AG04450 (cell line): Measurements from ENCODE around the gene LLGL2. TPM values are rescaled to one million over a fixed set of nuclear protein-coding genes. Genes with fewer than 3 reads are reported as not detected.

Source experiments
- CTCF ChIA-PET: fragments of 300-600, 350-600 bp; formaldehyde crosslinking; extraction: SDS; loops from one replicate; lab custom pipeline; 2022; ENCODE audit warnings: antibody characterized with exemption, inconsistent platforms; lab: Charles Lee
- POLR2A ChIA-PET: fragments of 350-600 bp; formaldehyde crosslinking; extraction: SDS; loops from one replicate; lab custom pipeline; 2021; ENCODE audit warnings: antibody characterized with exemption, inconsistent platforms; lab: Yijun Ruan, JAX
- DNase-seq: peaks from one replicate; pipeline ENCODE4 v3.0.0-alpha.2; 2011; ENCODE audit warnings: low read depth, low spot score
- H3K27ac ChIP-seq: one replicate; pipeline ENCODE4 v1.5.1; 2012; ENCODE audit warnings: low read depth, low read length, control low read depth
- H3K27me3 ChIP-seq: one replicate; pipeline ENCODE4 v1.6.0; 2012; ENCODE audit warnings: low read length; ENCODE audit not compliant: control insufficient read depth, insufficient read depth
- H3K4me3 ChIP-seq: 2 replicates; pipeline ENCODE4 v1.5.1; 2011; ENCODE audit warnings: mild to moderate bottlenecking, low read depth, low read length, control low read depth
- H3K9me3 ChIP-seq: 2 replicates; pipeline ENCODE4 v1.5.1; 2012; ENCODE audit warnings: low read length; ENCODE audit not compliant: control insufficient read depth, insufficient read depth
- polyA plus RNA-seq: library from polyadenylated mRNA; depleted of rRNA; stranded (reverse); fragments of >200 nt; gene quantifications from 2 replicates; pipeline ENCODE4 v1.2.3, GENCODE V29; 2011
- TF ChIP-seq, protein P1 (sequence below): IDR thresholded peaks from 2 replicates; pipeline ENCODE4 v1.5.1; 2011; ENCODE audit warnings: low read depth, low read length, control low read depth, inconsistent platforms

LLGL2 gene
- polyA plus RNA-seq, 1 experiment = 0.24 TPM

DNA sequence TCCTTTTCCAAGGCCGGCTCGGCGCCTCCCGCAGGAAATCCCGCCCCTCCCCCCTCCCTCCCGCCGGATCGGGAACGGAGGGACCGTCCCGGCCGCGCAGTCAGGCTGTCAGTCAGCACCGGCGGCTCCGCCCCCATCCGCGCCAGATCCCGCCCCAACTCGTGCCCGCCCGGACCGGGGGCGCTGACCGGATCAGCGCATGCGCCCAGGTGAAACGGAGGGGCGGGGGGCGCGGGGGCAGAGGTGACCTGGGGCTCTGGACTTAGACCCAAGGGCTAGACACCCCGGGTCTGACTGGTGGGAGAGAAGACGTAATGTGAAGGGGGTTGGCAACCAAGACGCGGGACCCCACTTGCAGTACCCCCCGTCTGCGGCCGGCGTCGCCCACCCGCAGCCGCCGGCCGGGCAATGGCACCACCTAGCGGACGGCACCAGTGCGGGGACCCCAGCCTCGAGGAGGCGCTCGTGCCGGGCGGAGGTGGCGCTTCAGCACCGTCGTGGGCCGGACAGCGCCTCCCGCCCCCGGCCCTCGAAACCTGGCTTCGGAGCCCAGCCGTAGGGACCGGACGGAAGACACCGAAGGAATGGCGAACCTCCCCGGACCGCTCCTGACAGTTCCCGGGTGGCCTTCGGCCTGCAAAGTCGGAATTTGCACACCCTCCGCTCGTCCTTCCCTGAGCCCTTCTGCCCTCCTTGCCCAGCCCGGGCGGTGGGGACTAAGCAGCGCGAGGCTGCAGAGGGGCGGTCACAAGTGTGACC lies 9.8 kb upstream of the LLGL2 start, which contains the start of gene CASKIN2:
CASKIN2 (minus strand) TSS at position 42 of the 759 bp plus-strand sequence. CDS start 1,733 bp downstream, outside the sequence.
- ChIA-PET POLR2A (interaction anchor here (0.6 to 1.5 kb wide), 8 partner anchors 9 to 151 kb away, joined by 3 to 6 read pairs (median 3); partner anchors contain the start of genes GRB2, LLGL2, RECQL5 and SAP30BP), CTCF (interaction anchor here (0.7 to 1.3 kb wide), 7 partner anchors 36 to 135 kb away, joined by 3 to 7 read pairs (median 3); partner anchors contain the start of gene GRB2)
- Histone ChIP-seq H3K27ac (peak within 1 kb of the TSS; percentile 31), H3K4me3 (peak within 1 kb of the TSS; percentile 75), H3K9me3 (no peaks in the 10 kb centered on the region; the same call in 1 of the 2 replicates), H3K27me3 (no peaks in the 10 kb centered on the region)
- peak; percentile 70 for DNase-seq
- TF ChIP-seq, protein P1, sequence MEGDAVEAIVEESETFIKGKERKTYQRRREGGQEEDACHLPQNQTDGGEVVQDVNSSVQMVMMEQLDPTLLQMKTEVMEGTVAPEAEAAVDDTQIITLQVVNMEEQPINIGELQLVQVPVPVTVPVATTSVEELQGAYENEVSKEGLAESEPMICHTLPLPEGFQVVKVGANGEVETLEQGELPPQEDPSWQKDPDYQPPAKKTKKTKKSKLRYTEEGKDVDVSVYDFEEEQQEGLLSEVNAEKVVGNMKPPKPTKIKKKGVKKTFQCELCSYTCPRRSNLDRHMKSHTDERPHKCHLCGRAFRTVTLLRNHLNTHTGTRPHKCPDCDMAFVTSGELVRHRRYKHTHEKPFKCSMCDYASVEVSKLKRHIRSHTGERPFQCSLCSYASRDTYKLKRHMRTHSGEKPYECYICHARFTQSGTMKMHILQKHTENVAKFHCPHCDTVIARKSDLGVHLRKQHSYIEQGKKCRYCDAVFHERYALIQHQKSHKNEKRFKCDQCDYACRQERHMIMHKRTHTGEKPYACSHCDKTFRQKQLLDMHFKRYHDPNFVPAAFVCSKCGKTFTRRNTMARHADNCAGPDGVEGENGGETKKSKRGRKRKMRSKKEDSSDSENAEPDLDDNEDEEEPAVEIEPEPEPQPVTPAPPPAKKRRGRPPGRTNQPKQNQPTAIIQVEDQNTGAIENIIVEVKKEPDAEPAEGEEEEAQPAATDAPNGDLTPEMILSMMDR = peak; percentile 96

DNA sequence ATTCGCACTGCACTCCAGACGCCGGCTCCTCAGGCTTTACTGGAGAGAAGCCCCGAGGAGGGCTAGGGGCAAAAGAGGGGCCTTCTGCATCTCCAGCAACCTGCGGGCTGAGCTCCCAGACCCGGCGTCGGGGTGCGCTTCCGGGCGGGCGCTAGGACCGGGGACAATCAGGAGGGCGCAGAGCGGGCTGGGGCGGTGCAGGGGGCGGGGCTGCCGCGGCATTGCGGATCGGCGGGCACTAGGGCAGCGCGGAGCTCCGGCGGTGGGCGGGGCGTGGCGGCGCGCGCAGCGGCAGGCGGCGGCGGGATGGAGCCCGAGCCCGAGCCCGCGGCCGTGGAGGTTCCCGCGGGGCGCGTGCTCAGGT lies 9.3 kb upstream of the LLGL2 start, which contains the start of gene TSEN54:
TSEN54 (plus strand) TSS at position 274 of the 364 bp plus-strand sequence; CDS start at position 307, 33 bp downstream.
- CTCF ChIA-PET = interaction anchor here (0.6 to 1.3 kb wide), 17 partner anchors 11 to 238 kb away, joined by 3 to 10 read pairs (median 3); partner anchors contain the start of genes GRB2 and SMIM5
- Histone ChIP-seq H3K9me3 (no peaks in the 10 kb centered on the region; the same call in 1 of the 2 replicates), H3K4me3 (peak within 1 kb of the TSS; percentile 75), H3K27me3 (no peaks in the 10 kb centered on the region), H3K27ac (peak within 1 kb of the TSS; percentile 31)
- peak; percentile 56 for DNase-seq
- POLR2A ChIA-PET = interaction anchor here (0.6 to 1.5 kb wide), 12 partner anchors 9 to 529 kb away, joined by 3 to 8 read pairs (median 3); partner anchors contain the start of genes GRB2, LLGL2, RECQL5 and SAP30BP
- TF ChIP-seq, protein P1 = no peak

DNA sequence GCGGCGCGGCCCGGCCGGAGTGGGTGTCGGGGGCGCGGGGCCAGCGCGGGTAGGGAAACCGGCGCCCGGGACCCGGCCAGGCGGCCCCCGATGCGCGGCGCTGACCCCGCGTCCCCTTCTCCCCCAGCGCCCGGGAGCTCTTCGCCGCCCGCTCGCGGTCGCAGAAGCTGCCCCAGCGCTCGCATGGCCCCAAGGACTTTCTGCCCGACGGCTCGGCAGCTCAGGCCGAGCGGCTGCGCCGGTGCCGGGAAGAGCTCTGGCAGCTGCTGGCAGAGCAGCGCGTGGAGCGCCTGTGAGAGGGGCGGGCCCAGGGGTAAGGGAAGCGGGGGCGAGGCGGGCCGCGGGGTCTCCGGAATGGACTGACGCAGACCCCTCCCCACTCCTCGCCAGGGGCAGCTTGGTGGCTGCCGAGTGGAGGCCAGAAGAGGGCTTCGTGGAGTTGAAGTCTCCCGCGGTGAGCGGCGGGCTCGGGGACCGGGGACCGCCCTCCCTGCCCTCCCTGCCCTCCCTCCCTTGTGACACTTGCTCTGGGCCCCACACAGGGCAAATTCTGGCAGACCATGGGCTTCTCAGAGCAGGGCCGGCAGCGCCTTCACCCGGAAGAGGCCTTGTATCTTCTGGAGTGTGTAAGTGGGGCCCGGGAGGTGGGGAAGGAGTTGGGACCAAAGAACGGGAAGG lies 8.7 kb upstream of the LLGL2 start:
- no peaks in the 10 kb centered on the region; the same call in 1 of the 2 replicates for H3K9me3 ChIP-seq
- DNase-seq = no peak
- TF ChIP-seq, protein P1 = no peak
- ChIA-PET POLR2A (interaction anchor here (0.6 to 1.5 kb wide), 11 partner anchors 8 to 529 kb away, joined by 3 to 8 read pairs (median 3); partner anchors contain the start of genes GRB2, LLGL2, RECQL5 and SAP30BP), CTCF (interaction anchor here (0.6 to 1.3 kb wide), 19 partner anchors 12 to 517 kb away, joined by 3 to 10 read pairs (median 3); partner anchors contain the start of genes GRB2 and SMIM5)
- no peak overlapping the region for H3K27ac ChIP-seq
- H3K4me3 ChIP-seq = peak overlapping the region; percentile 73
- no peaks in the 10 kb centered on the region for H3K27me3 ChIP-seq

DNA sequence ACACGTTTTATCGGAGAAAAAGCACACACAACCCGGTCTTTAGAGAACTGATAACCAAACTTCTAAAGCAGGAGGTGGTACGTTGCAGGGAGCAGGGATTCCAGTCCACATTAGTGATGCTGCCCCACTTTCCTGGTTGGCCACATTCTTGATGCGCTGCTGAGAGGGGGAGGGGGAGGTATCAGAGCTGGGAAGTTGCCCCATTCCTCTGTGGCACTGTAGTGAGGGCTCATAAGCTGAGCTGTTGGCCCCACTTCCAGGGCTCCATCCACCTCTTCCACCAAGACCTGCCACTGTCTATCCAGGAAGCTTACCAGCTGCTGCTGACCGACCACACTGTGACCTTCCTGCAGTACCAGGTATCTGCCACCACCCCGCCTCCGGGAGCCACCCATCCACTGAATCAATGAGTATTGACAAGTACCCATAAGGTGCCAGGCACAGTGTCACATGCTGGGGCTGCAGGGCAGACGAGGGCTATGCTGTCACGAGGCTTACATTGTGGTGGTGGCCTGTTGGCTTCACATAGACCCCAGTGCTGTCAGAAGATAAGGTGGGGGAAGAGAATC lies 8.1 kb upstream of the LLGL2 start:
- DNase-seq = no peak
- H3K9me3 ChIP-seq = no peaks in the 10 kb centered on the region; the same call in 1 of the 2 replicates
- POLR2A ChIA-PET = interaction anchor here (0.5 to 1.5 kb wide), 4 partner anchors 8 to 256 kb away, joined by 3 to 5 read pairs (median 4); partner anchors contain the start of genes GGA3, GRB2 and LLGL2
- no peak overlapping the region for H3K27ac ChIP-seq
- TF ChIP-seq, protein P1 = no peak
- CTCF ChIA-PET = interaction anchor here (1.0 to 1.3 kb wide), 6 partner anchors 28 to 236 kb away, joined by 3 to 6 read pairs (median 4); partner anchors contain the start of gene SMIM5
- H3K27me3 ChIP-seq = no peaks in the 10 kb centered on the region
- peak overlapping the region; percentile 73 for H3K4me3 ChIP-seq
